Caco-2 (cell line): ENCODE measurements around the gene KLHL6. TPM values are rescaled to one million over a fixed set of nuclear protein-coding genes. Genes with fewer than 3 reads are reported as not detected.
"Not testable (repeated sequence)": the region's sequence is repeated elsewhere in the genome, so short reads cannot be mapped to it uniquely, and the experiment has no call there.

Experiments
- BruUV-seq: library from RNA; stranded (reverse); fragments of 400-500 nt; replicated peaks from 2 replicates; lab custom pipeline; 2021; lab: Mats Ljungman, UMichigan
- CTCF ChIA-PET: fragments of 300-600 bp; sonication (Branson Sonifier 250); formaldehyde crosslinking; loops from one replicate; lab custom pipeline; 2022; ENCODE audit warnings: antibody characterized with exemption; lab: Charles Lee
- POLR2A ChIA-PET: fragments of 300-600 bp; sonication (Branson Sonifier 250); formaldehyde crosslinking; loops from one replicate; lab custom pipeline; 2022; ENCODE audit warnings: antibody characterized with exemption; lab: Charles Lee
- DNase-seq, 2 experiments: peaks; one replicate each; pipeline versions ENCODE4 v3.0.0 to v3.0.0-alpha.2; 2020 to 2022
- H3K27me3 ChIP-seq: replicated peaks from 2 replicates; pipeline ENCODE4 v1.6.0; 2011; ENCODE audit warnings: low read length; ENCODE audit not compliant: control insufficient read depth, insufficient read depth
- H3K36me3 ChIP-seq: 2 replicates; pipeline ENCODE4 v1.5.1; 2011; ENCODE audit warnings: low read length; ENCODE audit not compliant: control insufficient read depth, insufficient read depth
- H3K4me1 ChIP-seq: fragments of 250-450 bp; sonication (Bioruptor Pico); 2 replicates; pipeline ENCODE4 v1.5.1; 2020; ENCODE audit warnings: mild to moderate bottlenecking
- H3K4me3 ChIP-seq: 2 replicates; pipeline ENCODE4 v1.5.1; 2011; ENCODE audit warnings: low read depth, mild to moderate bottlenecking, control low read depth, low read length
- H3K9me3 ChIP-seq: fragments of 250-450 bp; sonication (Bioruptor Pico); 2 replicates; pipeline ENCODE4 v1.5.1; 2020; ENCODE audit warnings: mild to moderate bottlenecking, moderate library complexity
- H3K27ac Mint-ChIP-seq: one replicate; pipeline ENCODE4 v1.8.0; 2022; ENCODE audit warnings: mixed read lengths; ENCODE audit not compliant: unreplicated experiment
- H3K27me3 Mint-ChIP-seq: one replicate; pipeline ENCODE4 v1.8.0; 2022; ENCODE audit warnings: mixed read lengths; ENCODE audit not compliant: insufficient read depth, unreplicated experiment
- H3K36me3 Mint-ChIP-seq: one replicate; pipeline ENCODE4 v1.8.0; 2022; ENCODE audit warnings: mild to moderate bottlenecking, mixed read lengths; ENCODE audit not compliant: insufficient read depth, unreplicated experiment
- H3K4me1 Mint-ChIP-seq: one replicate; pipeline ENCODE4 v1.8.0; 2022; ENCODE audit warnings: low read depth, mixed read lengths; ENCODE audit not compliant: unreplicated experiment
- H3K4me3 Mint-ChIP-seq: one replicate; pipeline ENCODE4 v1.8.0; 2022; ENCODE audit warnings: mild to moderate bottlenecking, moderate library complexity, mixed read lengths; ENCODE audit not compliant: unreplicated experiment
- H3K9me3 Mint-ChIP-seq: one replicate; pipeline ENCODE4 v1.8.0; 2022; ENCODE audit warnings: mixed read lengths; ENCODE audit not compliant: unreplicated experiment
- CTCF ChIP-seq, 2 experiments: fragments of 200-600 bp in 1 of 2; IDR thresholded peaks; 1 replicate in 1 of 2; 2 replicates in 1 of 2; pipeline versions ENCODE4 v1.5.1 to v1.8.0; 2011 to 2022; ENCODE audit warnings: antibody characterized with exemption in 1 of 2, control low read depth in 1 of 2, inconsistent platforms in 1 of 2, low read depth in 1 of 2, low read length in 1 of 2, mild to moderate bottlenecking in 1 of 2, moderate library complexity in 1 of 2; ENCODE audit not compliant: insufficient read depth in 1 of 2, severe bottlenecking in 1 of 2, unreplicated experiment in 1 of 2
- intact Hi-C: fragments of 100-400 bp; cut with micrococcal nuclease; formaldehyde crosslinking; loops from one replicate; pipeline ENCODE4 v1.10.0; 2022; ENCODE audit not compliant: unreplicated experiment
- total RNA-seq: library from RNA; stranded (reverse); gene quantifications from 2 replicates; pipeline ENCODE4 v1.2.3, GENCODE V29; 2022

The KLHL6 gene
- total RNA-seq, 1 experiment from 2014 or later: not detected

GRCh38 chr3:183529185-183529584, 26.3 kb downstream of the KLHL6 start:
- no peak for TF ChIP-seq CTCF (IDR thresholded peaks at IDR 0.05; ENCODE audit: insufficient read depth in 1 of 2, low read depth in 1 of 2, low read length in 1 of 2, severe bottlenecking in 1 of 2, unreplicated experiment in 1 of 2)
- intact Hi-C loops: no loop called here
- Mint-ChIP-seq H3K4me3 (no peak overlapping the region), H3K36me3 (no peaks in the 10 kb centered on the region), H3K9me3 (no peaks in the 10 kb centered on the region), H3K27ac (no peak overlapping the region), H3K4me1 (peaks cover 18% of the 10 kb centered on the region), H3K27me3 (no peaks in the 10 kb centered on the region)
- no TSS peak for BruUV-seq
- no peak overlapping the region for H3K4me3 ChIP-seq
- ChIA-PET POLR2A (no interaction called here), CTCF (no interaction called here)
- peaks cover 17% of the 10 kb centered on the region for H3K4me1 ChIP-seq
- no peaks in the 10 kb centered on the region for H3K27me3 ChIP-seq
- H3K36me3 ChIP-seq: no peaks in the 10 kb centered on the region
- H3K9me3 ChIP-seq: no peaks in the 10 kb centered on the region
- no peak for DNase-seq

- H3K36me3 Mint-ChIP-seq, H3K9me3 Mint-ChIP-seq, H3K27me3 Mint-ChIP-seq, H3K4me3 ChIP-seq, H3K4me3 Mint-ChIP-seq, DNase-seq, intact Hi-C loops, H3K27me3 ChIP-seq, POLR2A ChIA-PET, H3K27ac Mint-ChIP-seq, H3K36me3 ChIP-seq, H3K9me3 ChIP-seq, CTCF ChIA-PET, BruUV-seq: not testable (repeated sequence)
- H3K4me1 ChIP-seq: peaks cover 14% of the 10 kb centered on the region
- H3K4me1 Mint-ChIP-seq: peaks cover 15% of the 10 kb centered on the region
Measured at GRCh38 chr3:183528758-183529157, 26.7 kb downstream of the KLHL6 start.

GRCh38 chr3:183527428-183528379, 27.8 kb downstream of the KLHL6 start:
- TF ChIP-seq CTCF (IDR thresholded peaks at IDR 0.05; ENCODE audit: insufficient read depth in 1 of 2, low read depth in 1 of 2, low read length in 1 of 2, severe bottlenecking in 1 of 2, unreplicated experiment in 1 of 2): no peak
- Histone ChIP-seq H3K4me3 (no peak overlapping the region), H3K36me3 (no peaks in the 10 kb centered on the region), H3K9me3 (no peaks in the 10 kb centered on the region), H3K4me1 (peaks cover 4% of the 10 kb centered on the region), H3K27me3 (no peaks in the 10 kb centered on the region)
- DNase-seq: no peak
- BruUV-seq: no TSS peak
- ChIA-PET CTCF (interaction anchor here (0.5 kb wide), 1 partner anchor 32 kb away, joined by 4 read pairs; no protein-coding TSS in a partner anchor), POLR2A (no interaction called here)
- Mint-ChIP-seq H3K27ac (peak overlapping the region; percentile 53), H3K4me3 (no peak overlapping the region), H3K27me3 (no peaks in the 10 kb centered on the region), H3K36me3 (no peaks in the 10 kb centered on the region), H3K9me3 (no peaks in the 10 kb centered on the region), H3K4me1 (peaks cover 5% of the 10 kb centered on the region)
- intact Hi-C loops: no loop called here
